Measurements from ENCODE around the gene TMEM72. TPM values are rescaled to one million over a fixed set of nuclear protein-coding genes. Genes with fewer than 3 reads are reported as not detected.

The TMEM72 gene
- total RNA-seq, 6 donors from 2014 or later = 0.06 TPM; not detected in 5

- H3K4me1 ChIP-seq = no peaks in the 10 kb centered on the region
- H3K27ac ChIP-seq = no peak overlapping the region
- no peak overlapping the region for H3K4me3 ChIP-seq
- no peaks in the 10 kb centered on the region for H3K27me3 ChIP-seq
- DNase-seq = no peak
- H3K9me3 ChIP-seq = no peaks in the 10 kb centered on the region
- H3K36me3 ChIP-seq = no peaks in the 10 kb centered on the region
- no peak for ATAC-seq (ENCODE audit: low FRiP score in 2 of 2)
- 88 to 94% methylated on average over 5 of the region's 5 CpGs for WGBS, 2 donors
- no peak for TF ChIP-seq CTCF (IDR thresholded peaks at IDR 0.05)
- no peak for TF ChIP-seq POLR2AphosphoS5 (IDR thresholded peaks at IDR 0.05)
- no peak for TF ChIP-seq POLR2A (IDR thresholded peaks at IDR 0.05)
- TF ChIP-seq EP300 (IDR thresholded peaks at IDR 0.05) = no peak
Observed at GRCh38 chr10:44921061-44921460, 9.9 kb downstream of the TMEM72 start.

- no peak for TF ChIP-seq CTCF (IDR thresholded peaks at IDR 0.05)
- TF ChIP-seq EP300 (IDR thresholded peaks at IDR 0.05) = no peak
- no peak for TF ChIP-seq POLR2A (IDR thresholded peaks at IDR 0.05)
- Histone ChIP-seq H3K4me1 (no peaks in the 10 kb centered on the region), H3K27me3 (no peaks in the 10 kb centered on the region), H3K36me3 (no peaks in the 10 kb centered on the region), H3K9me3 (no peaks in the 10 kb centered on the region), H3K27ac (no peak overlapping the region), H3K4me3 (no peak overlapping the region)
- WGBS, 2 donors = 88 to 98% methylated on average over 2 to 3 of the region's 3 CpGs
- DNase-seq (no peak), ATAC-seq (ENCODE audit: low FRiP score in 2 of 2) (no peak)
Observed at GRCh38 chr10:44921506-44921905, 10.4 kb downstream of the TMEM72 start.

- no peaks in the 10 kb centered on the region for H3K36me3 ChIP-seq
- no peak for ATAC-seq (ENCODE audit: low FRiP score in 2 of 2)
- 93 to 94% methylated on average over 5 of the region's 5 CpGs for WGBS, 2 donors
- no peaks in the 10 kb centered on the region for H3K4me1 ChIP-seq
- no peak overlapping the region for H3K4me3 ChIP-seq
- no peak overlapping the region for H3K27ac ChIP-seq
- TF ChIP-seq POLR2A (IDR thresholded peaks at IDR 0.05) (no peak), EP300 (IDR thresholded peaks at IDR 0.05) (no peak), POLR2AphosphoS5 (IDR thresholded peaks at IDR 0.05) (no peak), CTCF (IDR thresholded peaks at IDR 0.05) (no peak)
- H3K9me3 ChIP-seq = no peaks in the 10 kb centered on the region
- no peaks in the 10 kb centered on the region for H3K27me3 ChIP-seq
- DNase-seq = no peak
Observed at GRCh38 chr10:44922021-44922420, 10.9 kb downstream of the TMEM72 start.

GRCh38 chr10:44922796-44923545 lies 11.8 kb downstream of the TMEM72 start:
- TF ChIP-seq EP300 (IDR thresholded peaks at IDR 0.05) (no peak), CTCF (IDR thresholded peaks at IDR 0.05) (no peak), POLR2A (IDR thresholded peaks at IDR 0.05) (no peak), POLR2AphosphoS5 (IDR thresholded peaks at IDR 0.05) (no peak)
- Histone ChIP-seq H3K36me3 (no peaks in the 10 kb centered on the region), H3K27me3 (no peaks in the 10 kb centered on the region), H3K4me3 (no peak overlapping the region), H3K9me3 (no peaks in the 10 kb centered on the region), H3K4me1 (no peaks in the 10 kb centered on the region), H3K27ac (no peak overlapping the region)
- no peak for DNase-seq
- WGBS, 2 donors = 78 to 85% methylated on average over 5 to 7 of the region's 7 CpGs
- no peak for ATAC-seq (ENCODE audit: low FRiP score in 2 of 2)

DNA sequence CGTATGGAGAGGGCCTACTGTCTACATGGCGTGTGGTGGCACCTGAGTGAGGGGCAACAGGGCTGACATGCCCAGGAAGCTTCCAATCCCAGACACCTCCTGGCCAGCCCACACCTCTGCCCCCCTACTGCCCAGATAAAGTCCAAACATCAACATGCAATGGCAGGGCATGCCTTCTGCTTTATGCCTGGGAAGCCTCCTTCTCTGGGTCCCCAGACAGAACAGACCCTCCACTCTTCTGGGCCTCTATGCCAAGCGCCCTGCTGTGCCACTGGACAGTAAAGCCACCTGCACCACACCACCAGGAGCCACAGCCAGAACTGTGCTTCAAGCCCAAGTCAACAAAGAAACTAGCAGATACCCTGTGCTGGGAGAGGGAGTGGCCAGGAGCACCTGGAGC lies 12.5 kb downstream of the TMEM72 start:
- Histone ChIP-seq H3K4me1 (no peaks in the 10 kb centered on the region), H3K27me3 (no peaks in the 10 kb centered on the region), H3K27ac (no peak overlapping the region), H3K4me3 (no peak overlapping the region), H3K36me3 (no peaks in the 10 kb centered on the region), H3K9me3 (no peaks in the 10 kb centered on the region)
- ATAC-seq (ENCODE audit: low FRiP score in 2 of 2) (no peak), DNase-seq (no peak)
- WGBS, 2 donors = 90% methylated on average over 2 to 3 of the region's 3 CpGs
- TF ChIP-seq POLR2A (IDR thresholded peaks at IDR 0.05) (no peak), POLR2AphosphoS5 (IDR thresholded peaks at IDR 0.05) (no peak), CTCF (IDR thresholded peaks at IDR 0.05) (no peak), EP300 (IDR thresholded peaks at IDR 0.05) (no peak)

All from upper lobe of left lung (tissue), 6 donors.